NK-92 (cell line): ENCODE results near the gene HOXA4.

Source experiments
- DNase-seq: peaks from one replicate; lab custom pipeline; 2025; ENCODE audit not compliant: unreplicated experiment; lab: John Stamatoyannopoulos, UW

HOXA4 gene

GRCh38 chr7:27158436-27159265 lies 28.1 kb upstream of the HOXA4 start:
- no peak for DNase-seq

- no peak for DNase-seq
Observed at GRCh38 chr7:27157702-27158431, 27.3 kb upstream of the HOXA4 start.

GRCh38 chr7:27156916-27157701 lies 26.6 kb upstream of the HOXA4 start:
- no peak for DNase-seq

- no peak for DNase-seq
Observed at GRCh38 chr7:27156508-27156898, 25.9 kb upstream of the HOXA4 start, which contains the start of gene HOXA7. TSS of gene HOXA7 (minus strand) at chr7:27156675. CDS start at chr7:27156545, 130 bp downstream.

GRCh38 chr7:27155816-27156507 lies 25.4 kb upstream of the HOXA4 start:
- DNase-seq: no peak

GRCh38 chr7:27154901-27155815 lies 24.6 kb upstream of the HOXA4 start:
- DNase-seq: no peak

GRCh38 chr7:27154369-27154768 lies 23.8 kb upstream of the HOXA4 start:
- DNase-seq: no peak

- no peak for DNase-seq
Observed at GRCh38 chr7:27153526-27153925, 23.0 kb upstream of the HOXA4 start.

GRCh38 chr7:27152816-27153442 lies 22.4 kb upstream of the HOXA4 start:
- no peak for DNase-seq

- DNase-seq: no peak
Observed at GRCh38 chr7:27151931-27152815, 21.6 kb upstream of the HOXA4 start, which contains the start of gene HOXA3. TSS of gene HOXA3 (minus strand) at chr7:27152583. CDS start at chr7:27110640, 41,943 bp downstream.

GRCh38 chr7:27151341-27151930 lies 20.9 kb upstream of the HOXA4 start:
- no peak for DNase-seq

GRCh38 chr7:27150568-27151340 lies 20.2 kb upstream of the HOXA4 start:
- no peak for DNase-seq

GRCh38 chr7:27149842-27150567 lies 19.4 kb upstream of the HOXA4 start:
- no peak for DNase-seq

- DNase-seq: no peak
Observed at GRCh38 chr7:27148756-27149641, 18.4 kb upstream of the HOXA4 start.

GRCh38 chr7:27148031-27148755 lies 17.6 kb upstream of the HOXA4 start:
- no peak for DNase-seq
